Embryonic facial prominence (tissue), 1 donor: ENCODE results near the gene CHPT1.
"Not testable (repeated sequence)": the region's sequence is repeated elsewhere in the genome, so short reads cannot be mapped to it uniquely, and the experiment has no call there.

Experiments
- DNase-seq: peaks from one replicate; pipeline ENCODE4 v3.0.0-alpha.2; 2016; ENCODE audit errors: extremely low spot score

The CHPT1 gene

GRCh38 chr12:101720118-101720517 is 22.7 kb downstream of the CHPT1 start:
- no peak for DNase-seq

- DNase-seq = no peak
Measured at GRCh38 chr12:101722392-101722791, 25.0 kb downstream of the CHPT1 start.

- no peak for DNase-seq
Measured at GRCh38 chr12:101727098-101727497, 29.7 kb downstream of the CHPT1 start.

GRCh38 chr12:101729842-101730241 is 32.4 kb downstream of the CHPT1 start:
- DNase-seq = no peak

GRCh38 chr12:101732318-101732717 is 34.9 kb downstream of the CHPT1 start:
- DNase-seq = no peak

- no peak for DNase-seq
Measured at GRCh38 chr12:101733166-101733565, 35.7 kb downstream of the CHPT1 start.

GRCh38 chr12:101734482-101734881 is 37.0 kb downstream of the CHPT1 start:
- not testable (repeated sequence) for DNase-seq

GRCh38 chr12:101737476-101737875 is 40.0 kb downstream of the CHPT1 start:
- DNase-seq = no peak

- no peak for DNase-seq
Measured at GRCh38 chr12:101738920-101739665, 41.7 kb downstream of the CHPT1 start, which contains the start of gene SYCP3. TSS of gene SYCP3 (minus strand) at chr12:101739462. CDS start at chr12:101737935, 1,527 bp downstream.

GRCh38 chr12:101740566-101740965 is 43.1 kb downstream of the CHPT1 start:
- no peak for DNase-seq

GRCh38 chr12:101740980-101741379 is 43.5 kb downstream of the CHPT1 start:
- DNase-seq = no peak

GRCh38 chr12:101743242-101743641 is 45.8 kb downstream of the CHPT1 start:
- DNase-seq = no peak

GRCh38 chr12:101743724-101744472 is 46.5 kb downstream of the CHPT1 start:
- DNase-seq = no peak

GRCh38 chr12:101745481-101745880 is 48.0 kb downstream of the CHPT1 start:
- no peak for DNase-seq

- DNase-seq = no peak
Measured at GRCh38 chr12:101746196-101746595, 48.8 kb downstream of the CHPT1 start.

GRCh38 chr12:101746661-101747060 is 49.2 kb downstream of the CHPT1 start:
- no peak for DNase-seq

GRCh38 chr12:101747697-101748096 is 50.3 kb downstream of the CHPT1 start:
- no peak for DNase-seq

GRCh38 chr12:101748907-101749306 is 51.5 kb downstream of the CHPT1 start:
- no peak for DNase-seq

- no peak for DNase-seq
Measured at GRCh38 chr12:101749657-101750056, 52.2 kb downstream of the CHPT1 start.

- DNase-seq = no peak
Measured at GRCh38 chr12:101750152-101750551, 52.7 kb downstream of the CHPT1 start.

GRCh38 chr12:101759396-101760047 is 62.1 kb downstream of the CHPT1 start:
- DNase-seq = no peak

- DNase-seq = no peak
Measured at GRCh38 chr12:101761350-101761749, 63.9 kb downstream of the CHPT1 start.

- DNase-seq = no peak
Measured at GRCh38 chr12:101761781-101762180, 64.3 kb downstream of the CHPT1 start.
